AG04450 (cell line): ENCODE results near the gene IL1RAPL1. TPM values are rescaled to one million over a fixed set of nuclear protein-coding genes. Genes with fewer than 3 reads are reported as not detected.

Source experiments
- CTCF ChIA-PET: fragments of 300-600, 350-600 bp; formaldehyde crosslinking; extraction: SDS; loops from one replicate; lab custom pipeline; 2022; ENCODE audit warnings: antibody characterized with exemption, inconsistent platforms; lab: Charles Lee
- POLR2A ChIA-PET: fragments of 350-600 bp; formaldehyde crosslinking; extraction: SDS; loops from one replicate; lab custom pipeline; 2021; ENCODE audit warnings: antibody characterized with exemption, inconsistent platforms; lab: Yijun Ruan, JAX
- DNase-seq: peaks from one replicate; pipeline ENCODE4 v3.0.0-alpha.2; 2011; ENCODE audit warnings: low read depth, low spot score
- H3K27ac ChIP-seq: one replicate; pipeline ENCODE4 v1.5.1; 2012; ENCODE audit warnings: low read depth, low read length, control low read depth
- H3K27me3 ChIP-seq: one replicate; pipeline ENCODE4 v1.6.0; 2012; ENCODE audit warnings: low read length; ENCODE audit not compliant: control insufficient read depth, insufficient read depth
- H3K4me3 ChIP-seq: 2 replicates; pipeline ENCODE4 v1.5.1; 2011; ENCODE audit warnings: mild to moderate bottlenecking, low read depth, low read length, control low read depth
- H3K9me3 ChIP-seq: 2 replicates; pipeline ENCODE4 v1.5.1; 2012; ENCODE audit warnings: low read length; ENCODE audit not compliant: control insufficient read depth, insufficient read depth
- polyA plus RNA-seq: library from polyadenylated mRNA; depleted of rRNA; stranded (reverse); fragments of >200 nt; gene quantifications from 2 replicates; pipeline ENCODE4 v1.2.3, GENCODE V29; 2011
- TF ChIP-seq, protein P1 (sequence below): IDR thresholded peaks from 2 replicates; pipeline ENCODE4 v1.5.1; 2011; ENCODE audit warnings: low read depth, low read length, control low read depth, inconsistent platforms

The IL1RAPL1 gene
- polyA plus RNA-seq, 1 experiment: 0.93 TPM

DNA sequence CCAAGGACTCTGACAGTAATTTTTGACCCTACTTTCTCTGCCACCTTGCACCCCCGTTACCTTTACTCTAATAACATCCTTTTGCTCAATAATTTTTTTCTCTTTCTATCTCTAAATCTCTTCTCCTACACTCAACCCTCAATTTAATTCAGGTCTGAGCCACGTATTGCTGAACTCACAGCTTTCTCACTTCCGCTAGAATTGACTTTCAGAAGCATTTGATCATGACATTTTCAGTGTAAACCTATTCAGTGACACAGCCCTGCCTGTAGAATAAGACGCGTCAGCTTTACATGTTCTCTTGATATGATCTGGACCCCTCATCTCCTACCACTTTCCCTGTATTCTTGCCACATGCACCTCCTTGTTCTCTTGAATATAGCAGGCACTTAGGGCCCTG is 1188.6 kb downstream of the IL1RAPL1 start:
- POLR2A ChIA-PET: no interaction called here
- CTCF ChIA-PET: no interaction called here
- no peaks in the 10 kb centered on the region for H3K9me3 ChIP-seq

DNA sequence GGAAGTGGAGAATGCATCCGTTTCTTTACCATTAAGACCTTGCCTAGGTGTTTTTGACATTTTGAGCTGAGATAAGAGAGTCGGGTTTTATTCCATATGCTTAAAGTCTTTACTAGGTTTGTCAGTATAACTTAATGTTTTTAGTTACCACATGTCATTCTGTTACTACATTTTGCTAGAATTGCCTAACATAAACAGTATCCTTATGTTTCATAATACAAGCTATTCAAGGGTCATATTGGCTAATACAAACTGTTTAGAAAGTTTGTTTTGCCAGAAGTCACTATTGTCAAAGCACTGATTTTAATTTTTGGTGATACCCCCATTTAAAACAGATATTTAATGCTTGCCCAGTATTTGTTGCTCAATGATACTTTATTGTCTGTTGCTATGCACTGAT is 1200.4 kb downstream of the IL1RAPL1 start:
- no peak overlapping the region for H3K27ac ChIP-seq
- no peaks in the 10 kb centered on the region for H3K27me3 ChIP-seq
- POLR2A ChIA-PET: no interaction called here
- CTCF ChIA-PET: no interaction called here
- no peak overlapping the region for H3K4me3 ChIP-seq
- TF ChIP-seq, protein P1, sequence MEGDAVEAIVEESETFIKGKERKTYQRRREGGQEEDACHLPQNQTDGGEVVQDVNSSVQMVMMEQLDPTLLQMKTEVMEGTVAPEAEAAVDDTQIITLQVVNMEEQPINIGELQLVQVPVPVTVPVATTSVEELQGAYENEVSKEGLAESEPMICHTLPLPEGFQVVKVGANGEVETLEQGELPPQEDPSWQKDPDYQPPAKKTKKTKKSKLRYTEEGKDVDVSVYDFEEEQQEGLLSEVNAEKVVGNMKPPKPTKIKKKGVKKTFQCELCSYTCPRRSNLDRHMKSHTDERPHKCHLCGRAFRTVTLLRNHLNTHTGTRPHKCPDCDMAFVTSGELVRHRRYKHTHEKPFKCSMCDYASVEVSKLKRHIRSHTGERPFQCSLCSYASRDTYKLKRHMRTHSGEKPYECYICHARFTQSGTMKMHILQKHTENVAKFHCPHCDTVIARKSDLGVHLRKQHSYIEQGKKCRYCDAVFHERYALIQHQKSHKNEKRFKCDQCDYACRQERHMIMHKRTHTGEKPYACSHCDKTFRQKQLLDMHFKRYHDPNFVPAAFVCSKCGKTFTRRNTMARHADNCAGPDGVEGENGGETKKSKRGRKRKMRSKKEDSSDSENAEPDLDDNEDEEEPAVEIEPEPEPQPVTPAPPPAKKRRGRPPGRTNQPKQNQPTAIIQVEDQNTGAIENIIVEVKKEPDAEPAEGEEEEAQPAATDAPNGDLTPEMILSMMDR: no peak
- DNase-seq: no peak
- no peaks in the 10 kb centered on the region for H3K9me3 ChIP-seq

More for the DNA sequence above, 1188.6 kb downstream of the IL1RAPL1 start:
- no peaks in the 10 kb centered on the region for H3K27me3 ChIP-seq
- H3K4me3 ChIP-seq: no peak overlapping the region
- DNase-seq: no peak
- TF ChIP-seq, protein P1: no peak
- H3K27ac ChIP-seq: no peak overlapping the region

DNA sequence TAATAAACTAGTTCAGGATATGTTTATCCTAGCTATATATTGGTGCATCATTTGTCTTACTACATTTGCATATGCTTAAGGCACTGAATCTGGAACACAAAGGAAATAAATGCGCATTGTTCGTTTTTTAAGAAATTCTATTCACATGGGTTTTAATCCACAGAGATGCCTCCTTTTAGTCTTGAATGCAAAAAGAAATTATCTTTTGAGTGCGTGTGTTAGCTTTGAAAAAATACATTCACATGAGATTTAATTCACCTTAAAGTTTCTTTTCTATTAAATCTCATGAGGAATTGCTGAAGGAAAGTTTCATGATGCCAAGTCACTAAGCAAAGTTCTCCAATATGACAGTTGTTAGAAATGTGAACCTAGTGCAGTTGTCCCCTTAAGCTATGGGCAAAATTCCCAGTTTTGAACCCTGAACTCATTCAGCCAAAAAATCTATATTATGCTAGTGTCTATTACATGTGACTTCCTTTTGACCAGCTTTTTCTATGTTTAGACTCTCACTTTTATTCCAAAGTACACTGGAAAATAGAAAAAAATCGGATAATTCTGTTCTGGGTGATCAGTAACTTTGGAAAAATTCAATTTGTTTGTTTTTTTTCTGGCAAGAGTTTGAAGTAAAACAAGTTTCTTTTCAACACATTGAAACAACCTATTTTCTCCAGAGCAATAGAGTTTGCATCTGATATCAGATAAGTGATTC is 1201.9 kb downstream of the IL1RAPL1 start:
- Histone ChIP-seq H3K9me3 (no peaks in the 10 kb centered on the region), H3K27ac (no peak overlapping the region), H3K27me3 (no peaks in the 10 kb centered on the region), H3K4me3 (no peak overlapping the region)
- ChIA-PET CTCF (no interaction called here), POLR2A (no interaction called here)
- TF ChIP-seq, protein P1: no peak
- DNase-seq: no peak

DNA sequence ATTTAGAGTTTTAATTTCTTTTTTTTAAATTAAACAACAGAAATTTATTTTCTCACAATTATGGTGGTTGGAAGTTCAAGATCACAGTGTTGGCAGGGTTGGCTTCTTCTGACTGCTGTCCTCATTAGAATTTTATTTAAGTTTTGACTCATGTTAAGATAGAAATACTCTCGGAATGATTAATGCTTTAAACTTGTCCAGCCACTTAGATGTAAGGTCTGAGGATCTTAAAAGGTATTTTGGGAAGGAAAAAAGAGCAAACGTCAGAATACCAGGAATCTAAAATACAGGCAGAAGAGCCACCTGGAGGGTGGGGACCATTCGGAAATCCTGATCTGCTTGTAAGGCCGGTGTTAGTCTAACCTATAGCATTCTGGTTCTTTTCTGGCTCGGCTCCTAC is 1205.1 kb downstream of the IL1RAPL1 start:
- H3K4me3 ChIP-seq: no peak overlapping the region
- no peak for DNase-seq
- no peaks in the 10 kb centered on the region for H3K27me3 ChIP-seq
- H3K27ac ChIP-seq: no peak overlapping the region
- ChIA-PET POLR2A (no interaction called here), CTCF (no interaction called here)
- TF ChIP-seq, protein P1: no peak
- no peaks in the 10 kb centered on the region for H3K9me3 ChIP-seq

DNA sequence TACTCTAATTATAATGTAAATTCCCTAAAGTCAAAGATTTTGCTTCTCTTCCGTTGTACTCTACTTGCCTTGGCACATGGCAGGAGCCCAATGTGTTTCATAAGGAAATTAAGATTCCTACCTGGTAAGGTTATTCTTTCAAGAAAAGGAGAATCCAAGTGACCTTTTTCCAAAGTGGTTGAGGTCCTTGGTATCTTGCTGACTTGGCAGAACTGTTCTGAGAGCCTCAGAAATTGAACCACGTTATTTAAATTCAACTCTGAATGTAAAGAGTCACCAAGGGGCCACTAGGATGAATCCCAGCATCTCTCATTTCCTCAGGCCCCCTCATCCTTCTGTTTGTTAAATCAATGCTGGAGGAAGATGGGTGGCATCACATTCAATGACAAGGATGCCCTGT is 1209.9 kb downstream of the IL1RAPL1 start:
- H3K4me3 ChIP-seq: no peak overlapping the region

More for the DNA sequence above, 1209.9 kb downstream of the IL1RAPL1 start:
- Histone ChIP-seq H3K9me3 (no peaks in the 10 kb centered on the region), H3K27ac (no peak overlapping the region), H3K27me3 (no peaks in the 10 kb centered on the region)
- ChIA-PET POLR2A (no interaction called here), CTCF (no interaction called here)
- DNase-seq: no peak
- TF ChIP-seq, protein P1: no peak
